Peyer's patch (tissue), 4 donors: ENCODE results near the gene PRICKLE3.

Experiments
- CTCF ChIP-seq, 6 experiments: fragments of 450-650 bp in 4 of 6; fragments of 200-600 bp in 2 of 6; sonication (generic) in 1 of 6; IDR thresholded peaks; one replicate each; pipeline ENCODE4 v1.5.1; 2017 to 2019; ENCODE audit warnings: antibody characterized with exemption in 6 of 6, mild to moderate bottlenecking in 3 of 6, moderate library complexity in 1 of 6
- POLR2A ChIP-seq, 2 donors: fragments of 450-650 bp; IDR thresholded peaks; one replicate each; pipeline ENCODE4 v1.5.1; 2017; ENCODE audit warnings: antibody characterized with exemption in 2 of 2, mild to moderate bottlenecking in 2 of 2, moderate library complexity in 2 of 2

- TF ChIP-seq CTCF (IDR thresholded peaks at IDR 0.05) (no peak), POLR2A (IDR thresholded peaks at IDR 0.05) (no peak)
Measured at GRCh38 chrX:49221868-49222267, 35.7 kb upstream of the PRICKLE3 start.
